ENCODE measurements around the gene B4GALNT4. TPM values are rescaled to one million over a fixed set of nuclear protein-coding genes. Genes with fewer than 3 reads are reported as not detected.
"Not testable (repeated sequence)": the region's sequence is repeated elsewhere in the genome, so short reads cannot be mapped to it uniquely, and the experiment has no call there.

B4GALNT4 gene
- polyA plus RNA-seq, 1 donor = 11.4 TPM

DNA sequence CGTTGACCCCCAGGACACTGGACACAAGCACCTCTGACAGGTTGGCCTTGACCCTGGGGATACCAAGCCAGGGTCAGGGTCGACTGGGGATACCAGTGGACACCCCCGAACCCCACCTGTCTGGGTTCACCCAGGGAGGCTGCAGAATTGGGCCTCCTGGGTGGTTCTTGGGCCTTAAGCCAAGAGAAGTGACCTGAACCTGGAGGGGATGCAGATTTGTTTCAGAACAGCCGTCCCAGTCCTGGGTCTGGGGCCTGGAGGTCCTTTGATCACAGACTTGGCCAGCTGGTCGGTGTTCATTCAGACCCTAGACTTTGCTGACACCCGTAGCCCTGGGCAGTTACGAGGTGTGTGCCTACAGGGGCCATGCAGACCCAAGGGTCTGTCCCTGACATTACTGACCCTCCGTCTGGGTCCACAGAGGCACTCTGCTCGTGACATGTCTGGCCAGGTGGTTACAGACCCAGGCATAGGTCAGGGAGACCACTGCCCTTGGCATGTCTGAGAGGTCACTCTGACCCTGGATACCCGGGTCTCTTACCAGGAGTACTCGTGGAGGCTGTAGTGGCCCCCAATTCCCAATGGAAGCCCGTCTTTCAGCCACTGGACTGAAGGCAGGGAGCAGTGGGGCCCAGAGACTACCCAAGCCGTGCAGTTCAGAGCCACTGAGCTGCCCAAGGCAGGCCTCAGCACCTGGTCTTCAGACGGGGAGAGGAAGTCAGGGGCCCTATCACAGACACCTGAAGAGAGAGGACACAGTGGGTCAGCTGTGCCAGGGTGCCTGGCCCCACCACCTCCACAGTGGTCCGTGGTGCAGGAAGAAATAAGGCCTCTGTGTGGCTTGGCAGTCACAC is 39.1 kb downstream of the B4GALNT4 start:
- no peak for DNase-seq (ENCODE audit: low read depth)

DNA sequence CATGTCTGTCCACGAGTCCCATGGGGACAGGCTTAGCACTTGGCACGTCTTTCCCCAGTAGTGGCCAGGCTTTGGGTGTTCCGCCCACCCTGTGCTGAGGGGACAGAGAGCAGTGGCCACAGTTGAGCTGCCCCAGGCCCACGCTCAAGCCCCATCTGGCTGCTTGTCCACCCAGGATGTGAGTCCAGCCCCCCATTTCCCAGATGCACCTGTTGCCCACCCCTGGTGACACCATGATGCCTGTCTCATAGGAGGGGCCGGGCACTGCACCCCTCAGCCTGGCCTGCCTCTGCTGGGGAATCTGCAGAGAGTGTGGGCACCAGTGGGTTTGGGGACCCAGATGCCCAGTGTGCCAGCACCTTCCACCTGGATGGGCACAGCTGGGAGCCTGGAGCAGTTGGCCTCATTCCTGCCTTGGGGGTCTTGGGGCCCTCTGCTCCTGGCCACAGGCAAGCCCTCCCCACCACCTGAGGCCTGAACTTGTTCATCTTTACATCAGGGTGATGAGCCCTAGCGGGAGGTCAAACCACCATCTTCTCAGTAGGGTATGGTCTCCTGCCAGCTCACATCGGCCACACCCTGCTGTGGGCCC is 39.8 kb downstream of the B4GALNT4 start:
- no peak for DNase-seq (ENCODE audit: low read depth)

DNA sequence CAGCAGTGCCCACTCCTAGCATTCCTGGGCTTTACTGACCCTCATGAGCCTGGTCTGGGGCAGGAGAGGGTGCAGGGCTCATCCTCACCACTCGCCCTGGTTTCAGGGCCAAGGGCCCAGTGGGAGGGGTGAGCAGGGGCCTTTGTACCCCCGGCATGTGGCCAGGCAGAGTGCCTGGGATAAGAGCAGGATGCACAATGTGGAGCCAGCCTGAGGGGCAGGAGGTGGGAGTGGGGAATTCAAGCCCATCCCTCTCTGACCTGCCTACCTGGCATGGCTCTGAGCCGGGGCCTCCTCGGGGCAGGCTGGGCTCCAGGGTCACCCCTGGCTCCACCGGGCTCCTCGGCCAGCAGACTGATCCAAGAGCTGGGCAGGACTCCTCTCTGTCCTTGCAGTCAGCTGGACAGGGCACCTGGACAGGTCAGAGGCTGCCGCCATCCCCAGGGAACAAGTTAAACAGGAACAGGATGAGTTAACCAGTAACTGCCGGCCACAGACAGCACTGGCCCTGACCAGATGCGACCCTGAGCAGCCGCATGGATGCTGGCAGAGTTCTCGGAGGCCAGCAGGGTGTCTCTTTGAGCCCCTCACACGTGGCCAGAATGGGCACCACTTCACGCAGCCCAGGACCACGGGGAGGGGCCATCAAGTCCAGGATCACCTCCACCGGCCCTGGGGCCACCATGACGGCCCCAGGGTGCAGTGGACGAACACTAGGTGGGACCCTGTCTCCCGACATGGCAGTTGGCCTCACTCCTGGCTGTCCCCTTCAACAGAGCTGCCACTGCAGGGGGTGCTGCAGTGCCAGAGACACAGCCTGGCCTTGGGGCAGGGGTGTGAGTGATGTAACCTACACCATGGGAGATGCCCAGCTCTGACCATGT is 40.5 kb downstream of the B4GALNT4 start:
- DNase-seq (ENCODE audit: low read depth) = no peak

DNA sequence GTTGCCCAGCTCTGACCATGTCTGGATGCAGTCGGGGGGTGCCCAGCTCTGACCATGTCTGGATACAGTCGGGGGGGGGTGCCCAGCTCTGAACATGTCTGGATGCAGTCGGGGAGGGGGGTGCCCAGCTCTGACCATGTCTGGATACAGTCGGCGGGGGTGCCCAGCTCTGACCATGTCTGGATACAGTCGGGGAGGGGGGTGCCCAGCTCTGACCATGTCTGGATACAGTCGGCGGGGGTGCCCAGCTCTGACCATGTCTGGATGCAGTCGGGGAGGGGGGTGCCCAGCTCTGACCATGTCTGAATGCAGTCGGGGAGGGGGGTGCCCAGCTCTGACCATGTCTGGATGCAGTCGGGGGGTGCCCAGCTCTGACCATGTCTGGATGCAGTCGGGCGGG is 41.4 kb downstream of the B4GALNT4 start:
- not testable (repeated sequence) for DNase-seq (ENCODE audit: low read depth)

DNA sequence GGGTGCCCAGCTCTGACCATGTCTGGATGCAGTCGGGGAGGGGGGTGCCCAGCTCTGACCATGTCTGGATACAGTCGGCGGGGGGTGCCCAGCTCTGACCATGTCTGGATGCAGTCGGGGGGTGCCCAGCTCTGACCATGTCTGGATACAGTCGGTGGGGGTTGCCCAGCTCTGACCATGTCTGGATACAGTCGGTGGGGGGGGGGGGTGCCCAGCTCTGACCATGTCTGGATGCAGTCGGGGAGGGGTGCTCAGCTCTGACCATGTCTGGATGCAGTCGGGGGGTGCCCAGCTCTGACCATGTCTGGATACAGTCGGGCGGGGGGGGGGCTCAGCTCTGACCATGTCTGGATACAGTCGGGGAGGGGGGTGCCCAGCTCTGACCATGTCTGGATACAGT is 42.2 kb downstream of the B4GALNT4 start:
- not testable (repeated sequence) for DNase-seq (ENCODE audit: low read depth)

DNA sequence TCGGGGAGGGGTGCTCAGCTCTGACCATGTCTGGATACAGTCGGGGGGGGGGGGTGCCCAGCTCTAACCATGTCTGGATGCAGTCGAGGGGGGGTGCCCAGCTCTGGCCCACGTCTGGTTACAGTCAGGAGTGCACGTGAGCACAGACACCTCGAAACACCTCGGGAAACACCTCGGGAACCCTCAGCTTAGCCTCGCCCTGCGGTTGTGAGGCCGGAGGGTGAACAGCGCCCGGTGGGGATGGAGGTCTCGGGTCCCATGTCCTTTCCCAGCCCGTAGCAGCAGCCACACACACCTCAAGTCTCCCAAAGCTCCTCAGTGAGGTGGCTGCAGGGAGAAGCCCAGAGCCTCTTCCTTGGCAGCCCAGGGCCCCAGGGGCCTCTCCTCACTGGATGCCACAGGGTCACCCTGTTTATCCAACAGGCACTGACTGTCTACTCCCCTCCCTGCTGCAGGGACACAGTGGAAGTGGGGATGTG is 43.4 kb downstream of the B4GALNT4 start:
- no peak for DNase-seq (ENCODE audit: low read depth)

DNA sequence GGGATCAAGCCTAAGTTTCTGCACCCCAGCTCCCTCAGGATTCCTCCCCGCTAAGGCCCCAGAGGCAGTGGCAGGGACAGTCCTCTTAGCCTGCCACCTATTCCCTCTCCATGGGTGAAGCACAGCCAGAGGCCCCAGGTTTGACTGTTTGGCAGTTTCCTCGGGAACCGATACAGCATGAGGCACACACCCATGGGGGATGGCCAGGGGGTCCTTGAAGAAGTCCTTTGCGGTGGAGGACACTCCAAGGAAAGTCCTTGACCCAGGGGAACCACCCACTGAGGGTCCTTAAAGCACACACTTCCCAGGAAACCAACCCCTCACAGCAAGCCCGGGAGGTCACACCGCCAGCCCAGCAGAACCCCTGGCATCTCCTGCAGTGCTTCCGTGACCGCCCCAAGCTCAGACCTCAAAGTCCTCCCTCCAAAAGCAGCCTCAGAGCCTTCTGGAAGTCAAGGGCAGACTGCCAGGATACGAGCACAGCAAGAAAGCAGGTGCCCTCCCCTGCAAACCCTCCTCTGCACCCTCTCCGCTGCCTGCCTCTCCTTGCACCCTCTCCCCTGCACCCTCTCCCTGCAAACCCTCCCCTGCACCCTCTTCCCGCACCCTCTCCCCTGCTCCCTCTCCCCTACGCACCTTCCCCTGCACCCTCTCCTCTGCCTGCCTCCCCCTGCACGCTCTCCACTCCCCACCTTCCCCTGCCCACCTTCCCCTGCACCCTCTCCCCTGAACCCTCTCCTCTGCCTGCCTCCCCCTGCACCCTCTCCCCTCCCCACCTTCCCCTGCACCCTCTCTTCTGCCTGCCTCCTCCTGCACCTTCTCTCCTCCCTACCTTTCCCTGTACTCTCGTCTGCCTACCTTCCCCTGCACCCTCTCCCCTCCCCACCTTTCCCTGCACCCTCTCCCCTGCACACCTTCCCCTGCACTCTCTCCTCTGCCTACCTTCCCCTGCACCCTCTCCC is 44.1 kb downstream of the B4GALNT4 start:
- no peak for DNase-seq (ENCODE audit: low read depth)

DNA sequence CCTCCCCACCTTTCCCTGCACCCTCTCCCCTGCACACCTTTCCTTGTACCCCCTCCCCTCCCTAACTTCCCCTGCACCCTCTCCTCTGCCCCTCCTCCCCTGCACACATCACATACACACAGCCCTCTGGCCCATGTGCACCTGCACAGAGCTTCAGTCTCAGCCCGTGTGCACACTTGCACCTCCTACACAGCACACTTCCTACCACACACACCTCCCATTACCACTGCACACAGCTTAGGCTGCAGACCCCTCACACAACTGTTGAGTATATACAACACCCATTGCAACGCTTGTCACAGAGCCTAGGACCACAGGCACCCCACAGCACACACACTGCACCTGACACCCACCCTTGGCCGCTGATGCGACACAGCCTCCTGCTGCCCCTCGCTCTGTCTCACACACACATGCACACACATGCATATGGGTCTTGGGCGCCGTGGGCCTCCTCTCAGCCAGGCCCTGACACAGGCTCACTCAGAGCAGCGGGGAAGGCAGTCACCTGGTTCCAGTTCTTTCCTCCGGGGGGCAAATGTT is 45.1 kb downstream of the B4GALNT4 start:
- no peak for DNase-seq (ENCODE audit: low read depth)

DNA sequence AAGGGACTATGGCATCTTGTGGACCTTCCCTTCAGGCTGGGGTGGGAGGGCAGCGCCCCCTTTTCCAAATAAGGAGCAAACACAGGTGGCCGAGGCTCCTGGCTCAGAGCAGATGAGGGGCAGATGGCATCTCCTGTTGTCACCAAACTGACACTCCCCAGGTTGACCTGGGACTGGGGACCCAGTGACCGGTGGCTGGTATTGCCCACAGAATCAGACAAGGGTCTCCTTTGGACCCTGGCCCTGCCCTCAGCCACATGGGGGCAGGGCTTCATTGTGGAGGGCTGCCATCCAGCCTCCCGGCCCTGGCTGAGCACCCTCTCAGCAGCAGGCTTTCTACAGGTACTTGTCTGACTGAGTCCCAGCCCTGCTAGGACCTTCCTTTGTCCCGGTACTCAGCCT is 46.3 kb downstream of the B4GALNT4 start:
- no peak for DNase-seq (ENCODE audit: low read depth)

DNA sequence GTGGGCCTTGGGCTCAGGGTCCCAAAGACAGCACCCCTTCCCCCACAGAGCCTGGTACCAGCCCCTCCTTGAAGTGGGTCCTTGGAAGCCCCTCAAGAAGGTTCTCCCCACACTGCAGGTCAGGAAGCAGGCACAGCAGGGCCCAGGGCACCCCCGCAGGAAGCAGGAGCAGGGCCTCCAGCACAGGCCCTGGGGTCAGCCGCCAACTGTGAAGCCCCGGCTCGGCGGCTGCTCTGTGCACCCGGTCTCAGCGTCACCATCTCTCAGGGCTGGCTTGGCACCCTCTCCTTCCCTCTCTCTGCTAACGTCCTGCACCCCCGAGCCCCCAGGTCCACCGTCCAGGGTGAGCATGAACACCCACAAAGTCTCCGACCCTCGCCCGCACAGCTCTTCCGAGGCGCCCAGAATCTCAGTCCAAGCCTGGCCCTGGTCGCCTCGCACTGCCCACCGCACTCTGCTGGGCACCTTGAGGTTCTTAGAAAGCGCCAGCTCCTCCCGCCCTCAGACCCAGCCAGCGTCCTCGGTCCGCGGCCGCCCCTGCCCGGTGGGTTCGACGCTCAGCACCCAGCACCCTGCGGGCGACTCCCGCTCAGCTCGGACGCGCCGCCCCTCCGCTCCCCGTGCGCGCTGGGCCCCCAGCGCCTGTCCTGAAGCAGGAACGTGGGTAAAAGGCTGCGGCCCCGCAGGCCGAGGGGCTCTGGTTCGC is 46.9 kb downstream of the B4GALNT4 start:
- DNase-seq (ENCODE audit: low read depth) = no peak

DNA sequence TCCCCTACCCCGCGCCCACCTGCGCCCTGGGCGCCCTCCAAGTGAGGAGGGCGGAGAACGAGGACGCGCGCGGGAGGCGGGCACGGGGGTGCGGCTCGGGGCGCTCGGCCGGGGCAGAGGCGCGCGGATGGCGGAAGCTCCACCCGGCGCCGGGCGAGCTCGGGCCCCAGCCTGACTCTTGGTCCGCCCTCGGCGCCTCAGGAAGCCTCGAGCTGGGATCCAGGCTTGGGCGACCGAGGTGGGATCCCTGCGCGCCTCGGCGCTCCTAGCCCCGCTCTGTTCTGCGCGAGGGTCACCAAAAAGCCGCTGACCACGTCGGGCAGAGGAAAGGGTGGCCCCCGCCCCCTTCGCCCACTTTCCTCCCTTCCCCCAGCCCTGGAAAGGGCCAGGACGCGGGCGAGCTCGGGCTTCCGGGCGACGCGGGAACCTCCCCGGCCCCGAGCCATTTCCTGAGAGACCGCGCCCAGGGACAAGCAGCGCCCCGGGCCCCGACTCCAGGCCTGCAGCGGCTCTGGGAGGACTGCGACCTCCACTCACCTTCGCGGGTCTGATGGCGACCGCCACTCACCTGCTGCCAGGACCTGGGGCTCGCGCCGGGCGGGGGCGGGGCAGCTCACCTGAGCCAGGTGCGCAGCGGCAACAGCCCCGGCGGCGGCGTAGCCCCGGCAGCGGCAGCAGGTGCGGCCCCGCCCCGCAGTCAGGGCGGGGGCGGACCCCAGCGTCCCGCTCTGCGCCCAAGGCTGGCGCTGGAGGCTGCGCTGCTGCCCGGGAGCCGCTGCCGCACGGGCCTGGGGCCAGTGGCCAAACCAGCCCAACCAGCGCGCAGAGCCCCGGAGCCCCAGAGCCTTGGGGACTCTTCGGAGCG is 47.7 kb downstream of the B4GALNT4 start:
- DNase-seq (ENCODE audit: low read depth) = no peak

DNA sequence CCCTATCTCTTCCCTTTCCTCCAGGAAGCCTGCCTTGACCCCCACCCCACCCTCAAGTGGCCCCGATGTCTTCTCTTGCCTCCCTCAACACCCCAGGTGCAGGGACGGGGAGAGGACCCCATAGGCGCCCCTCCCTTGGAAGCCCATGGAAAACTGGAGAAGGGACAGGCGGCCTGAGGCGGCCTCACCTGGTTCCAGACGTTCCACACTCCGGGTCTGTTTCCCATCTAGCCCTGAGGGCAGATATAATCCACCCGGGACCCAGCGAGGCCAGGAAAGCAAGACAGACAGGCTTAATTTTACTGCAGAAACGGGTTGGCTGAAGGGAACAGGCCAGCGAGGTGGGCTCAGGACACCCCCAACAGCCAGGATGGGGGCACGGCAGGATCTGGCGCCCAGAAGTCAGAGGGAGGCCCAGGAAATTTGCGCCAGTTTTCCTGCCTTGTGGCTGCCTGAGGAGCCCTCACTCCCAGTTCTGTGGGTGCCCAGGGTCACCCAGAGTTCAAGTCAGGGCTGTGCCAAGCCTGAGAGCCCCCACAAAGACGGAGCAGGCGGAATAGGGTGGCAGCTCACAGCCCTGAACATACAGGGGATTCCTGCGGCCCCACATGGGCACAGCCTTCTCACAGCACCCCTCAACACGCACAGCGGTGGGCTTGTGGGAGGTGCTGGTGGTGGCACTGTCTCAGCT is 48.5 kb downstream of the B4GALNT4 start:
- DNase-seq (ENCODE audit: low read depth) = no peak

DNA sequence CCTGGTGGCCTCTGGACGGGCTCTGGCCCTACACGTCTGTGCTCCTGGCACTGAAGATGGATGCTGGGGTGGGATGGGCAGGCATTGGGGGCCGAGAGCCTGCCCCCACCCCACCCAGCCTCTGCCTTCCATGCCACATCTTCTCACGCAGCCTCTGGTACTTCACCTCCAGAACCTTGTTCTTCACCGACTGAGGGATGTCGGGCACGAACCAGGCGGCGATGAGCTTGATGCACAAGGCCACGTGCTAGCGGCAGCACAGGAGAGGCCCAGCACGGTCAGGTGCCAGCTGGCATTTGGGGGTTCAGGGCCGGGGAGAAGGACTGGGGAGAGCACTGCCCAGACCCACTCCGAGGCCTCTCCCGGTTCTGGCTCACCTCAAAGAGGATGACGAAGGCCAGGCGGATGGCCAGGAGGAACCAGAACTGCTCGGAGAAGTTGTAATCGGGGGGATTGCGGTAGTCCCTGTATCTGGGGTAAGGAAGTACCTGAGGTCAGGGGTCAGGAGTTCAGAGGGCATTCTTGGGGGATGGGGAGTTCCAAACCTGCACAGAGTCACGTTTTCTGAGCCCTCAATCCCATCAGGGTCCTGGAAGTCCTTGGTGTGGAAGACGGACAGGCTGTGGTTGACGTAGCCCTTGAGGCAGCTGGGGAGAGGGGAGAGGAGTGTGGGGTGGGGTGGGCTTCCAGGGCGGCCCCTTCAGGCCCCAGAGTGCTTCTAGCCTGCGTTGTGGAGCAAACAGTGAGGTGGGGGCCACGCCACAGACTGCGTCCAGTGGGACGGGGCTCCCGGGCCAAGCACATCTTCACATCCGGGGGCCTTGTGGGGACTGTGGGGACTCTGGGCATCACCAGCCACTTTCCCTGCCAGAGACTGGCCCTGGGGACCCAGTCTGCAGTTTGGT is 49.3 kb downstream of the B4GALNT4 start:
- no peak for DNase-seq (ENCODE audit: low read depth)

DNA sequence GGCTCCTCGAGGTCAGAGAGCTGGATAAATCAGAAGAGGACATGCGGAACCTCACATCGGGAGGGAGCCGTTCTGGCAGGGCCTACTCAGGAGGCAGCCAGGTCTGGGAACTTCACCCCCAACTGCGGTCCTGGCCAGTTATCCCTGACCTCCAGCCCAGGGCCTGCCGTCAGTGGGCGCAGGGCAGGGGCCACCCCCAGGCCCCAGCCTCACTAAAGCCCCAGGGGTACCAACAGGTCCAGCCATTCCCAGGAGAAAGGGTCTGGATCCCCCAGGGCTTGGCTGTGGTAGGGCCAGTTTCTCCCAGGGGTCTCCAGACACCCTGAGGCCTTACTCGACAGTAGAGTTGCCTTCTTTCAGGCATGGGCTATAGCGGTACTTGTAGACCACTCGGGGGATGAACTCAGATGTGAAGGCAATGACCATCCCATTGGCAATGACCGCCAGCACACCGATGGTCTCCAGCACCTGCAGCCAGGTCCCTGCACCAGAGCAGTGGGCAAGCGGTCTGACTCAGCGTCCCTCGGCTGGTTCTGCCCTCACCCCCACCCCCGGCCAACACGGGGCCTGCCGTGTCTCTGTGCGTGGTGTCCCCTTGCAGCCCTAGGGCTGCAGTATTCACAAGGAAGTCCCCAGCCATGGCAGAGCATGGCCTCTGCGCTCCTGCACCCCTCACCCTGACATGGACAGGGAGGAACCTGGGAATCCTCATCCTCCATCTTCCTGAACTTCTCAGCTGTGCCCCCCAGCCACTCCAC is 50.1 kb downstream of the B4GALNT4 start:
- DNase-seq (ENCODE audit: low read depth) = no peak

DNA sequence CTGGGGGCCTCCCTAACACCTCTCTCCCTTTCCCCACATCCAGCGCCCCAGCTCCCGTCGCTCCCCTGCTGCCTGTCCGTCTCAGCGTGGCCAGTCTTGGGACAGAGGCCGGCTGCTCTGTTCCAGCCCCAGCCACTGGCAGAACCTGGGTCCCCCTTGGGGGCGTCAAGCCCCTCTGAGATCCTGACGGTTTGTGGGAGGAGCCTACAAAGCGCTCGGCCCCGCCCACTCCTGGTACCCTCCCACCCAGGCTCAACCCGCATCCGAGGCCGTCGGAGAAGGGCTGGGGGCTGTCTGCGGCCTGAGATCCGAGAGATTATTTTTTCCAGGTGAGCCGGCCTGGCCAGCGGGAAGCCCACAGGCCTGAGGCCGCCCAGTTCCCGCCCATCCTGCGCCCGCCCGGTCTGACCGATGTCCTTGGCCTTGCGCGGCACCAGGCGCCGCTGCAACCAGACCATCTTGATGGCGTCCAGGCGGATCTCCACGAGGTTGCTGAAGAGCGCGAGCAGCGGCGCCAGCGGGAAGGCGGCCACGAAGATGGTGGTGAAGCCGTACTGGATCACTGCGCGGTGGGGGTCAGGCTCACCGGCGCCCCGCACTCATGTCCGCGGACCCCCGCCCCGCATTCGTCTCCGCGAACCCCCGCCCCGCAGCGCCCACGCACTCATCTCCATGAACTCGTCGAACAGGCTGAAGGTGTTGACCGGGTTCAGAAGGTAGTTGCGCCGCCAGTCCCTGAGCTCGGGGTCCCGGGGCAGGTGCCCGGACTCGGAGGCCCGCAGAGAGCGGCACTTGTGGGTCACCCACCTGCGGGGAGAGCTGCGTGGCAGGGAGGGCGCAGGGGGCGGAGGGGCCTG is 51.0 kb downstream of the B4GALNT4 start:
- DNase-seq (ENCODE audit: low read depth) = no peak

DNA sequence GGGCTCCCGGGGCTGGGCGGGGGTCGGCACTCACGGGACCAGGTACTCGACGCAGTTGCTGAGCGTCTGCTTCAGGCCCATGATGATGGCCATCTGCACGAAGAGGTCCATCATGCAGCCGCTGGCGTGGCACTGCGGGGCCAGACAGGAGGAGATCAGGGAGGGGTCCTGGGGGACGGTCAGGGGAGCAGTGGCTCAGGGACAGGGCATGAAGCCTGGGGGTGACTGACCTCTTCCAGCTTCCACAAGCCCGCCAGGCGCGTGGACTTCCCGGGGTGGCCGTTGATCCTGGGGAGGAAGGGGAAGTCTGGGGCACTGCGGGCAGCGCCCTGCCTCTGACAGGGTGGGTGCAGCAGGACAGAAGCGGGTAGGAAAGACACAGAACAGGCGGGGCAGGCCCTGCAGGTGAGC is 51.6 kb downstream of the B4GALNT4 start:
- no peak for DNase-seq (ENCODE audit: low read depth)

Measured in forelimb muscle (tissue), 1 donor.